Measurements from ENCODE around the gene RACGAP1.

DNA sequence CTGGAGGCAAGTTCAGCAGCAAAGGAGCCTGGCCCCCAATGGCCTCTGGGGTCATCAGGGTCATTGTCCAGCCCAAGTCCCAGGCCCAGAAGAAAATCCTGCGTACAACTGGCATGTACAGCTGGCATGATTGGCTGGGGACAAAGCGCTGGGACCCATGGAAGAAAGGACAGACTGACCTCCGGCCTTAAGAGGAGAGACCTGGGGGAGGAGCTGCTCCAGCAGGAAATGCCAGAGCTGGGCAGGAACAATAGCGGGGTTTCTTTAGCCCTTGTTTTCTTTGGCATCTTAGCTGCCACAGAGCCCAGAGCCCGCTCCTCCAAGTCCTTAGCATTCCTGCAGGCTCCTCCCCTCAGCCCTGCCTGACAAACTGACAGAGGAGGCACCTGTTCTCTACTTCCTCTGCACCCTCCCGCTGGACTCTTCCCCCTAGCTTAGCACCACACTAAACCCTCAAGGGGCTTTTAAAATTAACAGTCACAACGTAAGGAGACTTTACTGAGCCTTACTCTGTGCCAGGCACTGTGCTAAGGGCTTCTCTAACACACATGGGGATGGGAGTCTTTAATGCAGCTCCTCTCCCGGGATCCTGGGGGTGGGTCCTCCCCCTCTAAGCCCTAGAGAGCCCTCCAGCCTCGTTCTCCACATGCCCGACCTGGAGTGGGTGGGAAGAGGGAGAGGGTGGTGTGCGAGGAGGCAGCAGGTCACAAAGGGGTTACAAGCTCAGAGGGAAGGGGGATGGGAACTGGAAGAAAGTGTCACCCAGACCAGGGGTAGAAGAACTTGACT, 65.4 kb downstream of the RACGAP1 start:
- no peak for TF ChIP-seq CTCF (IDR thresholded peaks at IDR 0.05)
- TF ChIP-seq POLR2A (IDR thresholded peaks at IDR 0.05), result peak in 1 of 2 donors; percentile 40
